Adrenal gland (tissue), 12 donors: ENCODE data around the gene CCNY. TPM values are rescaled to one million over a fixed set of nuclear protein-coding genes. Genes with fewer than 3 reads are reported as not detected.

Experiments
- DNase-seq, 7 donors: peaks; one replicate each; pipeline ENCODE4 v3.0.0-alpha.2; 2019 to 2020
- H3K27ac ChIP-seq, 5 donors: fragments of 200-600 bp; sonication (generic) in 4 of 5; 1 replicate in 3 of 5; 2 replicates in 2 of 5; pipeline versions ENCODE4 v1.5.1 to v1.8.0; 2016 to 2020; ENCODE audit warnings: mild to moderate bottlenecking in 1 of 5
- H3K27me3 ChIP-seq: fragments of 200-600 bp; 2 replicates; pipeline ENCODE4 v1.8.0; 2021
- H3K36me3 ChIP-seq, 2 donors: fragments of 200-600 bp; replicated peaks in 1 of 2; 1 replicate in 1 of 2; 2 replicates in 1 of 2; pipeline versions ENCODE4 v1.5.1 to v1.8.0; 2018 to 2022
- H3K4me1 ChIP-seq, 2 donors: fragments of 200-600 bp; replicated peaks in 1 of 2; 1 replicate in 1 of 2; 2 replicates in 1 of 2; pipeline versions ENCODE4 v1.5.1 to v1.8.0; 2018 to 2021
- H3K4me3 ChIP-seq, 4 donors: fragments of 200-600 bp; sonication (generic) in 3 of 4; one replicate each; pipeline ENCODE4 v1.5.1; 2016 to 2018
- H3K9me3 ChIP-seq, 3 donors: fragments of 200-600 bp; sonication (generic) in 1 of 3; replicated peaks in 1 of 3; 1 replicate in 2 of 3; 2 replicates in 1 of 3; pipeline versions ENCODE4 v1.5.1 to v1.8.0; 2016 to 2021
- CTCF ChIP-seq, 6 experiments: fragments of 450-650 bp in 4 of 6; fragments of 200-600 bp in 2 of 6; sonication (generic) in 1 of 6; IDR thresholded peaks; 1 replicate in 5 of 6; 2 replicates in 1 of 6; pipeline versions ENCODE4 v1.5.1 to v1.8.0; 2016 to 2021; ENCODE audit warnings: antibody characterized with exemption in 6 of 6, mild to moderate bottlenecking in 2 of 6, moderate library complexity in 1 of 6
- POLR2A ChIP-seq, 2 donors: fragments of 450-650 bp; IDR thresholded peaks; one replicate each; pipeline ENCODE4 v1.6.1; 2017; ENCODE audit warnings: antibody characterized with exemption in 2 of 2, mild to moderate bottlenecking in 2 of 2, moderate library complexity in 1 of 2
- WGBS, 4 donors: extraction: QIAGEN DNeasy Blood & Tissue Kit in 2 of 4; methylation state at CpG; one replicate each; pipeline versions ENCODE4 v1.1.5 to v1.1.7; 2013 to 2017; 5-methylcytosine and 5-hydroxymethylcytosine counted together
- intact Hi-C, 2 donors: fragments of 100-400 bp; cut with DNase I; formaldehyde crosslinking; loops; one replicate each; pipeline versions ENCODE4 v1.14.1 to v1.15.0; 2022 to 2023
- polyA plus RNA-seq, 3 donors: library from polyadenylated mRNA; stranded (reverse); fragments of 200-250 nt in 2 of 3; fragments of 350-450 nt in 1 of 3; fragmentation: Illumina TruSeq in 1 of 3; extraction: RNeasy Lipid Tissue Mini Kit (QIAGEN cat#74804) in 1 of 3; gene quantifications; one replicate each; pipeline ENCODE4 v1.2.3, GENCODE V29; 2013 to 2014
- total RNA-seq, 9 donors: library from RNA; depleted of rRNA in 4 of 9; stranded (reverse); fragments of >200 nt in 4 of 9; fragments of 120-200 nt in 1 of 9; fragmentation: NEBNext Ultra II Directional in 1 of 9; extraction: Animal tissue kit (Norgen Biotek cat#: 25700) in 1 of 9; gene quantifications; one replicate each; pipeline versions ENCODE4 v1.1.0 to v1.2.4, GENCODE V29; 2013 to 2023
- donor health status: healthy with polysubstance abuse.
- donor health status: Bipolar disorder and iron deficiency.
- donor health status: DM: yes; HTN: yes; CAD: no.
- donor health status: DM: no; HTN: no; CAD: no.
- donor health status: DM: no; HTN: no; CAD: no.
- donor health status: DM: yes; HTN: yes; CAD: no.

CCNY gene
- total and polyA plus RNA-seq, 12 donors = 18.3 to 87.0 (median 45.2) TPM

- Histone ChIP-seq H3K36me3 (peaks cover 0 to 8% of the 10 kb centered on the region in 2 donors), H3K4me3 (no peak overlapping the region), H3K9me3 (no peaks in the 10 kb centered on the region), H3K27me3 (no peaks in the 10 kb centered on the region), H3K27ac (no peak overlapping the region), H3K4me1 (no peaks in the 10 kb centered on the region)
- TF ChIP-seq CTCF (IDR thresholded peaks at IDR 0.05) = no peak
- TF ChIP-seq POLR2A (IDR thresholded peaks at IDR 0.05) = no peak
- DNase-seq = no peak
- 93 to 98% (median 95%) methylated on average over 4 of the region's 4 CpGs for WGBS, 4 donors
- intact Hi-C loops = no loop called here
These were observed 17.8 kb upstream of the CCNY start for GRCh38 chr10:35318551-35318950.

GRCh38 chr10:35320341-35320740 is 16.0 kb upstream of the CCNY start:
- 87 to 100% (median 87%) methylated on average over 1 of the region's 1 CpG for whole genome bisulfite sequencing, 4 donors
- TF ChIP-seq POLR2A (IDR thresholded peaks at IDR 0.05) (no peak), CTCF (IDR thresholded peaks at IDR 0.05) (no peak)
- H3K27me3 ChIP-seq = no peaks in the 10 kb centered on the region
- H3K27ac ChIP-seq = no peak overlapping the region
- H3K36me3 ChIP-seq = peaks cover 0 to 6% of the 10 kb centered on the region in 2 donors
- no peaks in the 10 kb centered on the region for H3K9me3 ChIP-seq
- DNase-seq = no peak
- no peaks in the 10 kb centered on the region for H3K4me1 ChIP-seq
- H3K4me3 ChIP-seq = no peak overlapping the region
- intact Hi-C loops = no loop called here

DNA sequence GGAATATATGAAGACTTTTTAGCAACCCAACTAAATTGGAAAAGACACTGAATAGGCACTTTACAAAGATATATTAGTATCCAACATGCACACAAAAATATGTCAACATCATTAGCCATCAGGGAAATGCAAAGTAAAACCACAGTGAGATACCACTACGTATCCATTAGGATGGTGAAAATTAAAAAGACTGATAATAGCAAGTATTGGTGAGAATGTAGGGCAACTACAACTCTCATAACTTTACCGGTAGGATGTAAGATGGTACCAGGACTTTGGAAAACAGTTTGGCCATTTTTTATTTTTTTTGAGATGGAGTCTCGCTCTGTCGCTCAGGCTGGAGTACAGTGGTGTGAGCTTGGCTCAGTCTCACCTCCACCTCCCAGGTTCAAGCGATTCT is 13.7 kb upstream of the CCNY start:
- no peaks in the 10 kb centered on the region for H3K4me1 ChIP-seq
- H3K27me3 ChIP-seq = no peaks in the 10 kb centered on the region
- no peak for TF ChIP-seq CTCF (IDR thresholded peaks at IDR 0.05)
- no peak for TF ChIP-seq POLR2A (IDR thresholded peaks at IDR 0.05)
- 94 to 99% (median 96%) methylated on average over 5 of the region's 5 CpGs for WGBS, 4 donors
- H3K36me3 ChIP-seq = no peaks in the 10 kb centered on the region
- DNase-seq = no peak
- H3K27ac ChIP-seq = no peak overlapping the region
- intact Hi-C loops = no loop called here
- no peak overlapping the region for H3K4me3 ChIP-seq
- no peaks in the 10 kb centered on the region for H3K9me3 ChIP-seq

DNA sequence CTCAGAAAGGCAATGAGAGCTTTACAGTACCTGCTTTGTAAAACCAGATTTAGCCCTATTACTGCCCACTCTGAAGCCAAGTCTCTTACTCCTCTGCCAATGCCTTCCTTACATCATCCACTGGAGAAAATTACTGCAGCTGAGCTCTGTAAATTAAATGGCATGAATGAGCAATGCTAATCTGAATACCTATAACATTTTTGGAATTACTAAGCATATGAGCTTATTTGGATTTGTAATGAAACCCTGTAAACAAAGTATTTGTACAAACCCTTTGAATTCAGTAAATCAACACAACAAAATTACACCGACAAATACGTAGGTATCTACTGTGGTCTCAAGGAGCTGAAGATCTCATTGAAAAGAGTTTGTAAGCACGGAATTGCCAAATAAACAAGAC is 12.1 kb upstream of the CCNY start:
- intact Hi-C loops = no loop called here
- no peaks in the 10 kb centered on the region for H3K36me3 ChIP-seq
- H3K27me3 ChIP-seq = no peaks in the 10 kb centered on the region
- H3K27ac ChIP-seq = no peak overlapping the region
- peaks cover 6 to 13% of the 10 kb centered on the region in 2 donors for H3K4me1 ChIP-seq
- TF ChIP-seq POLR2A (IDR thresholded peaks at IDR 0.05) = no peak
- no peak for TF ChIP-seq CTCF (IDR thresholded peaks at IDR 0.05)
- 94 to 99% (median 96%) methylated on average over 3 of the region's 3 CpGs for WGBS, 4 donors
- H3K4me3 ChIP-seq = no peak overlapping the region
- no peaks in the 10 kb centered on the region for H3K9me3 ChIP-seq
- DNase-seq = no peak
